A549 (cell line): ENCODE measurements around the gene PSMD12.

Experiments used
- CHD2 ChIP-seq: fragments of 150-350 bp; IDR thresholded peaks from 2 replicates; pipeline ENCODE4 v1.6.1; 2014; ENCODE audit warnings: low read length; ENCODE audit not compliant: partially characterized antibody
- KDM1A ChIP-seq: fragments of 200-600 bp; sonication (generic); IDR thresholded peaks from 2 replicates; pipeline ENCODE4 v1.6.1; 2016; ENCODE audit warnings: low read depth, mild to moderate bottlenecking
- POLR2A ChIP-seq: IDR thresholded peaks from 2 replicates; pipeline ENCODE4 v1.6.1; 2012; ENCODE audit warnings: mild to moderate bottlenecking, low read length

- TF ChIP-seq CHD2 (no peak), KDM1A (no peak), POLR2A (no peak)
Measured at GRCh38 chr17:67412941-67413340, 46.6 kb upstream of the PSMD12 start.
